Endothelial cell of umbilical vein (primary cell): ENCODE measurements around the gene MCM8. TPM values are rescaled to one million over a fixed set of nuclear protein-coding genes. Genes with fewer than 3 reads are reported as not detected.

Experiments
- BruUV-seq: library from RNA; stranded (reverse); fragments of 400-500 nt; replicated peaks from 2 replicates; lab custom pipeline; 2021; lab: Mats Ljungman, UMichigan
- CTCF ChIA-PET: fragments of 300-600, 350-600 bp; sonication (Branson Sonifier 250); formaldehyde crosslinking; loops from one replicate; lab custom pipeline; 2021; ENCODE audit warnings: antibody characterized with exemption, inconsistent platforms; lab: Charles Lee
- POLR2A ChIA-PET: fragments of 300-600, 350-600 bp; sonication (Branson Sonifier 250); formaldehyde crosslinking; loops from one replicate; lab custom pipeline; 2021; ENCODE audit warnings: antibody characterized with exemption, inconsistent platforms; lab: Charles Lee
- DNase-seq: peaks from one replicate; pipeline ENCODE4 v3.0.0-alpha.2; 2011; ENCODE audit warnings: low read depth, low spot score
- FAIRE-seq: peaks from 2 replicates; lab custom pipeline; 2011; peaks lifted over from hg19 to GRCh38; lab: Jason Lieb, UNC
- H2AFZ ChIP-seq: 2 replicates; pipeline ENCODE4 v1.6.0; 2012; ENCODE audit warnings: low read depth, low read length, control low read depth, inconsistent platforms
- H3K27ac ChIP-seq: 2 replicates; pipeline ENCODE4 v1.5.1; 2011; ENCODE audit warnings: low read depth, mild to moderate bottlenecking, control low read depth, low read length, moderate library complexity; ENCODE audit not compliant: insufficient read depth
- H3K27me3 ChIP-seq, 2 experiments: 2 replicates each; pipeline versions ENCODE4 v1.6.0 to v1.6.1; 2011; ENCODE audit warnings: low read length in 2 of 2, mixed read lengths in 1 of 2; ENCODE audit not compliant: control insufficient read depth in 2 of 2, insufficient read depth in 2 of 2
- H3K36me3 ChIP-seq, 2 experiments: 2 replicates in 1 of 2; 3 replicates in 1 of 2; pipeline ENCODE4 v1.5.1; 2011; ENCODE audit warnings: low read length in 2 of 2, mild to moderate bottlenecking in 1 of 2, moderate library complexity in 1 of 2; ENCODE audit not compliant: control insufficient read depth in 2 of 2, insufficient read depth in 2 of 2; ENCODE audit errors: extremely low read depth in 1 of 2
- H3K4me1 ChIP-seq: 3 replicates; pipeline ENCODE4 v1.5.1; 2011; ENCODE audit warnings: mild to moderate bottlenecking, low read length; ENCODE audit not compliant: control insufficient read depth, insufficient read depth; ENCODE audit errors: extremely low read depth
- H3K4me2 ChIP-seq: 2 replicates; pipeline ENCODE4 v1.6.1; 2011; ENCODE audit warnings: low read length, control low read depth, mixed read lengths; ENCODE audit not compliant: insufficient read depth
- H3K4me3 ChIP-seq, 3 experiments: fragments of 200-600 bp in 1 of 3; sonication (generic), shearing (Covaris generic) in 1 of 3; replicated peaks in 1 of 3; 2 replicates each; pipeline ENCODE4 v1.5.1; 2011 to 2016; ENCODE audit warnings: control low read depth in 3 of 3, low read length in 3 of 3, mild to moderate bottlenecking in 2 of 3, inconsistent platforms in 1 of 3, low read depth in 1 of 3, moderate library complexity in 1 of 3; ENCODE audit not compliant: insufficient read depth in 1 of 3
- H3K79me2 ChIP-seq: 2 replicates; pipeline ENCODE4 v1.6.0; 2012; ENCODE audit warnings: low read length, inconsistent platforms; ENCODE audit not compliant: control insufficient read depth, insufficient read depth
- H3K9ac ChIP-seq: replicated peaks from 2 replicates; pipeline ENCODE3; 2011; ENCODE audit warnings: low read length, control low read depth; ENCODE audit not compliant: insufficient read depth; ENCODE audit errors: extremely low read depth
- H3K9me1 ChIP-seq: replicated peaks from 3 replicates; pipeline ENCODE4 v1.6.0; 2011; ENCODE audit warnings: mild to moderate bottlenecking, low read length; ENCODE audit not compliant: control insufficient read depth, insufficient read depth; ENCODE audit errors: extremely low read depth
- H3K9me3 ChIP-seq: replicated peaks from 2 replicates; pipeline ENCODE4 v1.5.1; 2012; ENCODE audit warnings: low read length, inconsistent platforms; ENCODE audit not compliant: control insufficient read depth, insufficient read depth
- H4K20me1 ChIP-seq: replicated peaks from 2 replicates; pipeline ENCODE3; 2011; ENCODE audit warnings: mild to moderate bottlenecking, low read length; ENCODE audit not compliant: control insufficient read depth, insufficient read depth; ENCODE audit errors: extremely low read depth
- EZH2 ChIP-seq: IDR thresholded peaks from 2 replicates; pipeline ENCODE4 v1.6.1; 2012; ENCODE audit warnings: borderline replicate concordance, low read depth, mild to moderate bottlenecking, moderate library complexity, low read length, inconsistent platforms; ENCODE audit not compliant: severe bottlenecking
- FOS ChIP-seq: IDR thresholded peaks from 2 replicates; pipeline ENCODE4 v1.6.1; 2011; ENCODE audit warnings: mild to moderate bottlenecking, low read length, moderate library complexity, borderline replicate concordance; ENCODE audit not compliant: insufficient read depth
- GATA2 ChIP-seq: IDR thresholded peaks from 2 replicates; pipeline ENCODE4 v1.7.0; 2011; ENCODE audit warnings: low read depth, mild to moderate bottlenecking, moderate library complexity, mixed read lengths, low read length; ENCODE audit not compliant: insufficient read length, insufficient read depth
- JUN ChIP-seq: IDR thresholded peaks from 2 replicates; pipeline ENCODE4 v1.6.1; 2011; ENCODE audit warnings: borderline replicate concordance, low read depth; ENCODE audit not compliant: insufficient read length, insufficient read depth
- MYC ChIP-seq: IDR thresholded peaks from one replicate; pipeline ENCODE4 v1.6.1; 2011; ENCODE audit warnings: mild to moderate bottlenecking, low read depth, low read length
- POLR2A ChIP-seq: IDR thresholded peaks from 2 replicates; pipeline ENCODE4 v1.6.1; 2012; ENCODE audit warnings: low read depth, mild to moderate bottlenecking, control low read depth, low read length
- POLR2AphosphoS5 ChIP-seq: IDR thresholded peaks from 2 replicates; pipeline ENCODE4 v1.6.1; 2012; ENCODE audit warnings: low read depth, mild to moderate bottlenecking, control low read depth, low read length, moderate library complexity; ENCODE audit not compliant: insufficient read depth
- dilution Hi-C: fragments of 300-500 bp; cut with MboI; formaldehyde crosslinking; loops from one replicate; pipeline ENCODE4 v1.15.0; 2019; ENCODE audit warnings: low sequenced_read_pairs; ENCODE audit not compliant: extremely low pct_ligation_motif_present
- intact Hi-C: fragments of 100-400 bp; cut with micrococcal nuclease; formaldehyde crosslinking; loops from one replicate; pipeline ENCODE4 v1.10.0; 2022
- polyA plus RNA-seq, 4 experiments: library from polyadenylated mRNA; depleted of rRNA in 3 of 4; stranded (reverse) in 3 of 4; unstranded in 1 of 4; fragments of >200 nt; gene quantifications; 2 replicates each; pipeline versions ENCODE4 v1.2.1 to v1.2.3, GENCODE V29; 2011 to 2012; ENCODE audit warnings: missing spikeins in 1 of 4
- total RNA-seq: library from RNA; stranded (reverse); gene quantifications from 2 replicates; pipeline ENCODE4 v1.2.3, GENCODE V29; 2021
- TF ChIP-seq, protein P1 (sequence below), 2 donors: IDR thresholded peaks; 1 replicate in 1 of 2; 2 replicates in 1 of 2; pipeline ENCODE4 v1.5.1; 2011; ENCODE audit warnings: low read length in 2 of 2, mild to moderate bottlenecking in 2 of 2, moderate library complexity in 2 of 2, control low read depth in 1 of 2, inconsistent platforms in 1 of 2, low read depth in 1 of 2; ENCODE audit not compliant: insufficient read depth in 1 of 2; ENCODE audit errors: extremely low read depth in 1 of 2
- TF ChIP-seq, protein P2 (sequence below): IDR thresholded peaks from 2 replicates; pipeline ENCODE4 v1.6.1; 2011; ENCODE audit not compliant: insufficient read depth, insufficient read length

MCM8 gene
- total and polyA plus RNA-seq, 2 donors (not counting 3 experiments of a cell fraction or from before 2014, with no cell fraction given): 2.9 to 14.4 TPM

DNA sequence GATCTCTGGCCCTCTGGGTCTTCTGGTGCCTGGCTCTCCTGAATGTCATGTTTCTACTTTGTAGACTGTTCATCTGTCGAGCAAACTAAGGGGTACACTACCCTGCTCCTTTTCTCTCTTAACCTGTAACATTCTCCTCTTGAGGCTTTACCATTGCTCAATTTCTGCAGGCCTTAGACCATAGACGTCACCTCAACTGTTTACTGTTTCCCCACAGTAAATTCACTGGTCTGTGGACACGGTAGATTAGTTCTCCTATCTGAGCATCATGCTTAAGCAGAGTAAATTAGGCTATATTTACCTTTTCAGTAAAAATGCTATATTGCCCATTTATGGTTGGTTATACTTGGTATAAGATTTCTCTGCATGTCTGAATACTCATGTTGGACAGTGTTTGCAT is 40.5 kb downstream of the MCM8 start:
- no peak overlapping the region for H3K4me2 ChIP-seq
- H3K27me3 ChIP-seq: no peaks in the 10 kb centered on the region
- CTCF ChIA-PET: no interaction called here
- H4K20me1 ChIP-seq: no peaks in the 10 kb centered on the region
- no peaks in the 10 kb centered on the region for H3K4me1 ChIP-seq
- FAIRE-seq: no peak
- H3K79me2 ChIP-seq: no peaks in the 10 kb centered on the region
- no peak overlapping the region for H2AFZ ChIP-seq
- intact Hi-C loops (no loop called here), dilution Hi-C loops (no loop called here)
- H3K9ac ChIP-seq: no peak overlapping the region
- peaks cover 0 to 4% of the 10 kb centered on the region in 2 experiments for H3K36me3 ChIP-seq
- TF ChIP-seq POLR2AphosphoS5 (no peak), GATA2 (no peak), MYC (no peak), FOS (no peak), JUN (no peak), EZH2 (no peak), POLR2A (no peak)
- TF ChIP-seq, protein P1, sequence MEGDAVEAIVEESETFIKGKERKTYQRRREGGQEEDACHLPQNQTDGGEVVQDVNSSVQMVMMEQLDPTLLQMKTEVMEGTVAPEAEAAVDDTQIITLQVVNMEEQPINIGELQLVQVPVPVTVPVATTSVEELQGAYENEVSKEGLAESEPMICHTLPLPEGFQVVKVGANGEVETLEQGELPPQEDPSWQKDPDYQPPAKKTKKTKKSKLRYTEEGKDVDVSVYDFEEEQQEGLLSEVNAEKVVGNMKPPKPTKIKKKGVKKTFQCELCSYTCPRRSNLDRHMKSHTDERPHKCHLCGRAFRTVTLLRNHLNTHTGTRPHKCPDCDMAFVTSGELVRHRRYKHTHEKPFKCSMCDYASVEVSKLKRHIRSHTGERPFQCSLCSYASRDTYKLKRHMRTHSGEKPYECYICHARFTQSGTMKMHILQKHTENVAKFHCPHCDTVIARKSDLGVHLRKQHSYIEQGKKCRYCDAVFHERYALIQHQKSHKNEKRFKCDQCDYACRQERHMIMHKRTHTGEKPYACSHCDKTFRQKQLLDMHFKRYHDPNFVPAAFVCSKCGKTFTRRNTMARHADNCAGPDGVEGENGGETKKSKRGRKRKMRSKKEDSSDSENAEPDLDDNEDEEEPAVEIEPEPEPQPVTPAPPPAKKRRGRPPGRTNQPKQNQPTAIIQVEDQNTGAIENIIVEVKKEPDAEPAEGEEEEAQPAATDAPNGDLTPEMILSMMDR (IDR thresholded peaks at IDR 0.05; ENCODE audit: extremely low read depth in 1 of 2, insufficient read depth in 1 of 2, low read depth in 1 of 2, low read length in 2 of 2): no peak
- TF ChIP-seq, protein P2, sequence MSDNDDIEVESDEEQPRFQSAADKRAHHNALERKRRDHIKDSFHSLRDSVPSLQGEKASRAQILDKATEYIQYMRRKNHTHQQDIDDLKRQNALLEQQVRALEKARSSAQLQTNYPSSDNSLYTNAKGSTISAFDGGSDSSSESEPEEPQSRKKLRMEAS: no peak
- H3K27ac ChIP-seq: no peak overlapping the region
- POLR2A ChIA-PET: no interaction called here
- H3K4me3 ChIP-seq: no peak overlapping the region
- no peaks in the 10 kb centered on the region for H3K9me1 ChIP-seq
- no peaks in the 10 kb centered on the region for H3K9me3 ChIP-seq
- DNase-seq: no peak
- no TSS peak for BruUV-seq
